Smooth muscle cell (in vitro differentiated cells): ENCODE results near the gene DRD1. TPM values are rescaled to one million over a fixed set of nuclear protein-coding genes. Genes with fewer than 3 reads are reported as not detected.
"Not testable (repeated sequence)": the region's sequence is repeated elsewhere in the genome, so short reads cannot be mapped to it uniquely, and the experiment has no call there.

ENCODE experiments used
- DNase-seq: peaks from one replicate; lab custom pipeline; 2025; ENCODE audit not compliant: unreplicated experiment; lab: John Stamatoyannopoulos, UW
- H2AFZ ChIP-seq: fragments of 200-600 bp; sonication (generic); 2 replicates; pipeline ENCODE4 v1.6.0; 2016; ENCODE audit warnings: antibody characterized with exemption, low read depth, mild to moderate bottlenecking
- H3F3A ChIP-seq: fragments of 200-600 bp; sonication (generic); 2 replicates; pipeline ENCODE4 v1.6.0; 2017; ENCODE audit warnings: antibody characterized with exemption, low read depth
- H3K27ac ChIP-seq: fragments of 200-600 bp; sonication (generic); 2 replicates; pipeline ENCODE4 v1.5.1; 2016; ENCODE audit warnings: low read depth, mild to moderate bottlenecking
- H3K27me3 ChIP-seq: fragments of 200-600 bp; sonication (generic); 2 replicates; pipeline ENCODE4 v1.6.1; 2016; ENCODE audit warnings: low read depth, mild to moderate bottlenecking
- H3K36me3 ChIP-seq: fragments of 200-600 bp; sonication (generic); 2 replicates; pipeline ENCODE4 v1.5.1; 2016; ENCODE audit warnings: low read depth
- H3K4me1 ChIP-seq: fragments of 200-600 bp; sonication (generic); 2 replicates; pipeline ENCODE4 v1.5.1; 2016; ENCODE audit warnings: low read depth
- H3K4me2 ChIP-seq: fragments of 200-600 bp; sonication (generic); 2 replicates; pipeline ENCODE4 v1.6.0; 2016; ENCODE audit warnings: mild to moderate bottlenecking
- H3K4me3 ChIP-seq: fragments of 200-600 bp; sonication (generic); 2 replicates; pipeline ENCODE4 v1.5.1; 2016; ENCODE audit warnings: mild to moderate bottlenecking
- H3K79me2 ChIP-seq: fragments of 200-600 bp; sonication (generic); 2 replicates; pipeline ENCODE4 v1.6.0; 2016; ENCODE audit warnings: low read depth, mild to moderate bottlenecking
- H3K9ac ChIP-seq: fragments of 200-600 bp; sonication (generic); 2 replicates; pipeline ENCODE4 v1.6.0; 2016; ENCODE audit warnings: low read depth
- H3K9me3 ChIP-seq: fragments of 200-600 bp; sonication (generic); replicated peaks from 2 replicates; pipeline ENCODE4 v1.5.1; 2016; ENCODE audit warnings: low read depth
- H4K20me1 ChIP-seq: fragments of 200-600 bp; sonication (generic); 2 replicates; pipeline ENCODE4 v1.6.0; 2016; ENCODE audit warnings: low read depth
- WGBS: methylation state at CpG from one replicate; pipeline ENCODE4 v1.1.7; 2016; ENCODE audit warnings: low lambda C conversion rate; 5-methylcytosine and 5-hydroxymethylcytosine counted together
- polyA plus RNA-seq: library from polyadenylated mRNA; unstranded; fragments of >200 nt; fragmentation: Nextera tagmentation; extraction: Ambion mirVana; gene quantifications from 2 replicates; pipeline ENCODE4 v1.2.1, GENCODE V29; 2016
- total RNA-seq: library from RNA; depleted of rRNA; stranded (reverse); fragments of >200 nt; gene quantifications from 2 replicates; pipeline ENCODE4 v1.2.3, GENCODE V29; 2014
- TF ChIP-seq, protein P1 (sequence below): fragments of 200-600 bp; sonication (generic); IDR thresholded peaks from 2 replicates; pipeline ENCODE4 v1.5.1; 2017; ENCODE audit warnings: borderline replicate concordance, mild to moderate bottlenecking, antibody characterized with exemption; ENCODE audit not compliant: insufficient read depth, poor library complexity, severe bottlenecking

Gene DRD1
- total and polyA plus RNA-seq, 2 experiments from 2014 or later = 0.32 to 1.3 TPM

DNA sequence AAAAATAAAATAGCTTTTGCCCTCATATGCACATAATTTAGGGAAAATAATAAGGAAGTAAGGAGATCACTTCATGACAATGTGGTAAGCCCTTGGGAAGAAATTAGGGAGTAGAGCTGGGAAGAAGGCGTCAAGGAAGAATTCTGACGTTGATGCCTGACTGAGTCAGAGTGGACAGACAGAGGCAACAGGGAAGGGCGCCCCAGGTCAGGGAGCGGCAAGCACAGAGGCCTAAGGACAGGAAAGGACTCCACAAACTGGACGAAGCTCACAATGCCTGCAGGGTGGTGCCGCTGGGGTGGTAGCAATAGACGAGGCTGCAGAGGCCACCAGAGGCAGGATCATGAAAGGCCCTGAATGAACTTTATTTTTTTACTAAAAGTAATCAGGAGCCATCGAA lies 7.6 kb downstream of the DRD1 start:
- Histone ChIP-seq H3K9ac (no peak overlapping the region), H3K9me3 (no peaks in the 10 kb centered on the region), H3K27ac (no peak overlapping the region), H3K4me3 (no peak overlapping the region), H4K20me1 (no peaks in the 10 kb centered on the region), H3F3A (no peaks in the 10 kb centered on the region), H3K4me2 (no peak overlapping the region), H3K4me1 (no peaks in the 10 kb centered on the region), H3K27me3 (peaks cover 5% of the 10 kb centered on the region), H2AFZ (no peak overlapping the region), H3K79me2 (no peaks in the 10 kb centered on the region), H3K36me3 (no peaks in the 10 kb centered on the region)
- no peak for DNase-seq
- WGBS = 45% methylated on average over 8 of the region's 8 CpGs
- TF ChIP-seq, protein P1, sequence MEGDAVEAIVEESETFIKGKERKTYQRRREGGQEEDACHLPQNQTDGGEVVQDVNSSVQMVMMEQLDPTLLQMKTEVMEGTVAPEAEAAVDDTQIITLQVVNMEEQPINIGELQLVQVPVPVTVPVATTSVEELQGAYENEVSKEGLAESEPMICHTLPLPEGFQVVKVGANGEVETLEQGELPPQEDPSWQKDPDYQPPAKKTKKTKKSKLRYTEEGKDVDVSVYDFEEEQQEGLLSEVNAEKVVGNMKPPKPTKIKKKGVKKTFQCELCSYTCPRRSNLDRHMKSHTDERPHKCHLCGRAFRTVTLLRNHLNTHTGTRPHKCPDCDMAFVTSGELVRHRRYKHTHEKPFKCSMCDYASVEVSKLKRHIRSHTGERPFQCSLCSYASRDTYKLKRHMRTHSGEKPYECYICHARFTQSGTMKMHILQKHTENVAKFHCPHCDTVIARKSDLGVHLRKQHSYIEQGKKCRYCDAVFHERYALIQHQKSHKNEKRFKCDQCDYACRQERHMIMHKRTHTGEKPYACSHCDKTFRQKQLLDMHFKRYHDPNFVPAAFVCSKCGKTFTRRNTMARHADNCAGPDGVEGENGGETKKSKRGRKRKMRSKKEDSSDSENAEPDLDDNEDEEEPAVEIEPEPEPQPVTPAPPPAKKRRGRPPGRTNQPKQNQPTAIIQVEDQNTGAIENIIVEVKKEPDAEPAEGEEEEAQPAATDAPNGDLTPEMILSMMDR = no peak

DNA sequence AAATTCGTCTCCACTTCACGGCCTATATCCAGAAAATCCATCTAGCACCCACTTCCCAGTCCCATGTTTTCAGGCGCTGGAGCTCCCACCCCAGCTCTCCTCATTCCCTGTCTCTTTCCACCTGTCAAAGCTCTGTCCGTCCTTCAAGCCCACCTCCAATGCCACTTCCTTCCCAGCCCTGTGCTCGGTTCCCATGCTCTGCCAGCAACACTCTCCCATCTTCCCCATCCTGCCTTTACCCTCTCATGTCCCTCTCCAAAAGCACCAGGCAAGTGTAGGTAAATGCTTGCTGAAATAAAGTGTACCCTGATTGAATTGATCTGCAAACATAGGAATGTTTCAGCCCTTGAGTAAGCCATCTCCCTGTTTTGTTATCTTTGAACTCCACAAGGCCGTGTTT lies 9.2 kb downstream of the DRD1 start:
- 74% methylated on average over 6 of the region's 6 CpGs for WGBS
- Histone ChIP-seq H3K27me3 (peaks cover 6% of the 10 kb centered on the region), H3K36me3 (no peaks in the 10 kb centered on the region), H3K9me3 (no peaks in the 10 kb centered on the region), H3K9ac (no peak overlapping the region), H3K79me2 (no peaks in the 10 kb centered on the region), H3K4me3 (no peak overlapping the region), H3K4me1 (no peaks in the 10 kb centered on the region), H2AFZ (no peak overlapping the region), H3K27ac (no peak overlapping the region), H4K20me1 (no peaks in the 10 kb centered on the region), H3K4me2 (no peak overlapping the region), H3F3A (no peaks in the 10 kb centered on the region)
- DNase-seq = no peak
- TF ChIP-seq, protein P1 = no peak

DNA sequence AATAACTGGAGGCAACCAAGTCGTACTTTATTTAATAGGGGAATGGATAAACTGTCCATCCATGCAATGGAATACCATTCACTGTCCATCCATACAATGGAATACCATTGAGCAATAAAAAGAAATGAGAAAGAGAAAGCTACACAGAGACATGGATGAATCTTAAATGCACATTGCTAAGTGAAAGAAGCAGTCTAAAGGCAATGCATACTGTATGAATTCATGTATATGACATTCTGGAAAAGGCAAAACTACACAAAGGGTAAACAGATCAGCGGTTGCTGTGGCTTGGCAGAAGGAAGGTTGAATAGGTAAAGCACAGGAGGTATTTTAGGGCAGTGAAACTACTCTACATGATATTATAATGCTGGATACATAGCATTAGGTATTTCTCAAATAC lies 16.2 kb downstream of the DRD1 start:
- Histone ChIP-seq H3K27me3 (peaks cover 6% of the 10 kb centered on the region), H3K4me3 (no peak overlapping the region), H3K4me1 (no peaks in the 10 kb centered on the region), H3K9me3 (no peaks in the 10 kb centered on the region), H3K9ac (no peak overlapping the region), H3K27ac (no peak overlapping the region), H2AFZ (no peak overlapping the region), H3K79me2 (no peaks in the 10 kb centered on the region), H3K4me2 (no peak overlapping the region), H4K20me1 (no peaks in the 10 kb centered on the region), H3K36me3 (no peaks in the 10 kb centered on the region), H3F3A (no peaks in the 10 kb centered on the region)
- 94% methylated on average over 2 of the region's 2 CpGs for WGBS
- no peak for DNase-seq
- TF ChIP-seq, protein P1 = no peak

DNA sequence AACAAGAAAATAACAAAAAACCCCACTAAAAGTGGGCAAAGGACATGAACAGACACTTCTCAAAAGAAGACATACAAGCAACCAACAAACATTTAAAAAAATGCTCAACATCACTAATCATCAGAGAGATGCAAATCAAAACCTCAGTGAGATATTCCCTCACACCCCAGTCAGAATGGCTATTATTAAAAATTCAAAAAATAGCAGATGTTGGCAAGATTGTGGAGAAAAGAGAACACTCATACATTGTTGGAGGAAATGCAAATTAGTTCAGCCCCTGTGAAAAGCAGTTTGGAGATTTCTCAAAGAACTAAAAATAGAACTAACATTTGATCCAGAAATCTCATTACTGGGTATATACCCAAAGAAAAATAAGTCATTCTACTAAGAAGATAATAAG lies 19.4 kb downstream of the DRD1 start:
- not testable (repeated sequence) for H4K20me1 ChIP-seq, H3K4me1 ChIP-seq, H3K27ac ChIP-seq, H3K9me3 ChIP-seq, H3K79me2 ChIP-seq, H2AFZ ChIP-seq, DNase-seq, H3K36me3 ChIP-seq, H3F3A ChIP-seq, H3K27me3 ChIP-seq, H3K9ac ChIP-seq, H3K4me3 ChIP-seq, H3K4me2 ChIP-seq
